Measurements from ENCODE around the gene ATXN7L1. TPM values are rescaled to one million over a fixed set of nuclear protein-coding genes. Genes with fewer than 3 reads are reported as not detected.

Gene ATXN7L1
- total and polyA plus RNA-seq, 2 of the 13 experiments (the other 11 are each of a cell fraction or from before 2014, with no cell fraction given): 4.1 to 7.8 TPM

DNA sequence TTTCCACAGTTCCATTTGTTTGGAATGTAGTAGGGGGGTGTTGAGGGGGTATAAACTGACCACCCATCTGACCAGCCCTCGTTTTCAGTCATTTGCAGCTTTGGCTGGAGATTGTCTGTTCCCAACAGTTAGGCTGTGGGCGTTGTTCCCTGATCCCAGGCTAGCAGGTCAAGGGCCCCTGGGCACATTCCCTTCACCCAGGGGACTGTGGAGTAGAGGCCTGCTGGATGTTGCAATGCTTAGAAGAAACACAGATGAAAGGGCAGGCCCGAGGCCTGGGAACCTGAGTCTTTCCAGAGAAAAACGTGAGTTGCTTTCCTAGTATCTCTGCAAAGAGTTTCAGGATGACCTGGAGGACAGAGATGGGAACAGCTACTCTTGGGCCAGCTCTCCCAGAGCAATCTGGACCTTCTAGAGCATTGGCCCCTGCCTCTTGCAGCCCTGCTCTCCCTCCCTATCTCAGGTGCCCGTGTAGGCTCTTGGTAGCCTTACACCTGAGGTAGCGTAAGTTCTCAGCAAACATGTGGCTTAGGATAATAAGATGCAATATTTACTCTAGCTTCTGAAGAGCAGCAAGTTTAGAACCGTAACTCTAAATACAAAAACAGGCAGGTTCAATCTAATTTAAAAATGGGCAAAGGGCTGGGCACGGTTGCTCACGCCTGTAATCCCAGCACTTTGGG, 195.8 kb downstream of the ATXN7L1 start (continued):
- TF ChIP-seq, protein P1, sequence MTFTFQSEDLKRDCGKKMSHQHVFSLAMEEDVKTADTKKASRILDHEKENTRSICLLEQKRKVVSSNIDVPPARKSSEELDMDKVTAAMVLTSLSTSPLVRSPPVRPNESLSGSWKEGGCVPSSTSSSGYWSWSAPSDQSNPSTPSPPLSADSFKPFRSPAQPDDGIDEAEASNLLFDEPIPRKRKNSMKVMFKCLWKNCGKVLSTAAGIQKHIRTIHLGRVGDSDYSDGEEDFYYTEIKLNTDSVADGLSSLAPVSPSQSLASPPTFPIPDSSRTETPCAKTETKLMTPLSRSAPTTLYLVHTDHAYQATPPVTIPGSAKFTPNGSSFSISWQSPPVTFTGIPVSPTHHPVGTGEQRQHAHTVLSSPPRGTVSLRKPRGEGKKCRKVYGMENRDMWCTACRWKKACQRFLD (CRISPR knock-in tag; IDR thresholded peaks at IDR 0.05; ENCODE audit: borderline replicate concordance): no peak
- TF ChIP-seq PITX1 (CRISPR knock-in tag; IDR thresholded peaks at IDR 0.05): 0 out of 2 replicates have a peak, but pooled peaks have one; percentile 24
- TF ChIP-seq ZNF629 (CRISPR knock-in tag; conservative IDR thresholded peaks at IDR 0.05): peak; percentile 42; the same call in 1 of the 2 replicates
- TF ChIP-seq RXRB (CRISPR knock-in tag; IDR thresholded peaks at IDR 0.05; ENCODE audit: borderline replicate concordance): peak; percentile 25; the same call in 1 of the 2 replicates
- peak; percentile 67; the same call in 1 of the 2 replicates for TF ChIP-seq BCL6 (CRISPR knock-in tag; IDR thresholded peaks at IDR 0.05)
- TF ChIP-seq DPF2 (CRISPR knock-in tag; IDR thresholded peaks at IDR 0.05; ENCODE audit: borderline replicate concordance, low read depth): no peak
- TF ChIP-seq TEAD3 (CRISPR knock-in tag; optimal IDR thresholded peaks at IDR 0.05; ENCODE audit: borderline replicate concordance): peak; percentile 71
- TF ChIP-seq NR2F6 (IDR thresholded peaks at IDR 0.05): peak; percentile 65
- peak; percentile 47; the same call in 1 of the 2 replicates for TF ChIP-seq NR2F6 (CRISPR knock-in tag; IDR thresholded peaks at IDR 0.05)
- peak; percentile 22; the same call in 1 of the 2 replicates for TF ChIP-seq PHF8 (CRISPR knock-in tag; IDR thresholded peaks at IDR 0.05)
- TF ChIP-seq SPEN (CRISPR knock-in tag; IDR thresholded peaks at IDR 0.05; ENCODE audit: low read depth): peak; percentile 36; the same call in 1 of the 2 replicates
- 0 out of 2 replicates have a peak, but pooled peaks have one; percentile 44 for TF ChIP-seq REPIN1 (CRISPR knock-in tag; IDR thresholded peaks at IDR 0.05; ENCODE audit: borderline replicate concordance, low read depth)
- 0 out of 2 replicates have a peak, but pooled peaks have one; percentile 18 for TF ChIP-seq MIER3 (CRISPR knock-in tag; IDR thresholded peaks at IDR 0.05; ENCODE audit: borderline replicate concordance)
- TF ChIP-seq ZNF737 (CRISPR knock-in tag; IDR thresholded peaks at IDR 0.05; ENCODE audit: borderline replicate concordance): 0 out of 2 replicates have a peak, but pooled peaks have one; percentile 44
- TF ChIP-seq, protein P2, sequence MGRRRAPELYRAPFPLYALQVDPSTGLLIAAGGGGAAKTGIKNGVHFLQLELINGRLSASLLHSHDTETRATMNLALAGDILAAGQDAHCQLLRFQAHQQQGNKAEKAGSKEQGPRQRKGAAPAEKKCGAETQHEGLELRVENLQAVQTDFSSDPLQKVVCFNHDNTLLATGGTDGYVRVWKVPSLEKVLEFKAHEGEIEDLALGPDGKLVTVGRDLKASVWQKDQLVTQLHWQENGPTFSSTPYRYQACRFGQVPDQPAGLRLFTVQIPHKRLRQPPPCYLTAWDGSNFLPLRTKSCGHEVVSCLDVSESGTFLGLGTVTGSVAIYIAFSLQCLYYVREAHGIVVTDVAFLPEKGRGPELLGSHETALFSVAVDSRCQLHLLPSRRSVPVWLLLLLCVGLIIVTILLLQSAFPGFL (CRISPR knock-in tag; IDR thresholded peaks at IDR 0.05): no peak
- TF ChIP-seq RARA (CRISPR knock-in tag; IDR thresholded peaks at IDR 0.05): peak; percentile 26; the same call in 1 of the 2 replicates
- TF ChIP-seq, protein P3, sequence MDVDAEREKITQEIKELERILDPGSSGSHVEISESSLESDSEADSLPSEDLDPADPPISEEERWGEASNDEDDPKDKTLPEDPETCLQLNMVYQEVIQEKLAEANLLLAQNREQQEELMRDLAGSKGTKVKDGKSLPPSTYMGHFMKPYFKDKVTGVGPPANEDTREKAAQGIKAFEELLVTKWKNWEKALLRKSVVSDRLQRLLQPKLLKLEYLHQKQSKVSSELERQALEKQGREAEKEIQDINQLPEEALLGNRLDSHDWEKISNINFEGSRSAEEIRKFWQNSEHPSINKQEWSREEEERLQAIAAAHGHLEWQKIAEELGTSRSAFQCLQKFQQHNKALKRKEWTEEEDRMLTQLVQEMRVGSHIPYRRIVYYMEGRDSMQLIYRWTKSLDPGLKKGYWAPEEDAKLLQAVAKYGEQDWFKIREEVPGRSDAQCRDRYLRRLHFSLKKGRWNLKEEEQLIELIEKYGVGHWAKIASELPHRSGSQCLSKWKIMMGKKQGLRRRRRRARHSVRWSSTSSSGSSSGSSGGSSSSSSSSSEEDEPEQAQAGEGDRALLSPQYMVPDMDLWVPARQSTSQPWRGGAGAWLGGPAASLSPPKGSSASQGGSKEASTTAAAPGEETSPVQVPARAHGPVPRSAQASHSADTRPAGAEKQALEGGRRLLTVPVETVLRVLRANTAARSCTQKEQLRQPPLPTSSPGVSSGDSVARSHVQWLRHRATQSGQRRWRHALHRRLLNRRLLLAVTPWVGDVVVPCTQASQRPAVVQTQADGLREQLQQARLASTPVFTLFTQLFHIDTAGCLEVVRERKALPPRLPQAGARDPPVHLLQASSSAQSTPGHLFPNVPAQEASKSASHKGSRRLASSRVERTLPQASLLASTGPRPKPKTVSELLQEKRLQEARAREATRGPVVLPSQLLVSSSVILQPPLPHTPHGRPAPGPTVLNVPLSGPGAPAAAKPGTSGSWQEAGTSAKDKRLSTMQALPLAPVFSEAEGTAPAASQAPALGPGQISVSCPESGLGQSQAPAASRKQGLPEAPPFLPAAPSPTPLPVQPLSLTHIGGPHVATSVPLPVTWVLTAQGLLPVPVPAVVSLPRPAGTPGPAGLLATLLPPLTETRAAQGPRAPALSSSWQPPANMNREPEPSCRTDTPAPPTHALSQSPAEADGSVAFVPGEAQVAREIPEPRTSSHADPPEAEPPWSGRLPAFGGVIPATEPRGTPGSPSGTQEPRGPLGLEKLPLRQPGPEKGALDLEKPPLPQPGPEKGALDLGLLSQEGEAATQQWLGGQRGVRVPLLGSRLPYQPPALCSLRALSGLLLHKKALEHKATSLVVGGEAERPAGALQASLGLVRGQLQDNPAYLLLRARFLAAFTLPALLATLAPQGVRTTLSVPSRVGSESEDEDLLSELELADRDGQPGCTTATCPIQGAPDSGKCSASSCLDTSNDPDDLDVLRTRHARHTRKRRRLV (CRISPR knock-in tag; IDR thresholded peaks at IDR 0.05): no peak
- TF ChIP-seq ZNF670 (CRISPR knock-in tag; IDR thresholded peaks at IDR 0.05; ENCODE audit: borderline replicate concordance): no peak
